Measurements from ENCODE around the gene IL7R. TPM values are rescaled to one million over a fixed set of nuclear protein-coding genes. Genes with fewer than 3 reads are reported as not detected.

The IL7R gene
- total and polyA plus RNA-seq, 10 of the 15 experiments (the other 5 are each of a cell fraction or from before 2014, with no cell fraction given): 0.40 to 21.1 (median 0.85) TPM

DNA sequence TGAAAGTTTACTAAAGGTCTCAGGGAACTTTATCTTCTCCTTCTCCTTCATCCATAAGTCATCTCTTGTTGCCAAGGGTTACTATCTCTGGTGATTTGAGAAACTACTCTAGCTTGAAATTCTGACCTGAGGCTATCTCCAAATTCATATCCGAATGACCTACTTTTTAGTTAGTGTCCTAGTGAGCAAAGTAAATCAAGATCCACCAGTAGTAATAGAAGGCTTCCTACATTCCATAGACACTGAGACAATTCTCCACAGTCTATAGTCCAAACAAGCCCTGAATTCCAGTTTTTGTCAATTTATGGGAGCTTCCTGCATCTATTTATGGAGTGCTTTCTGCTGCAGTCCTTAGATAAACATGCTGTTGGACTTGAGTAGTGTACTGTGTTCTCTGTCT is 5.0 kb downstream of the IL7R start:
- Histone ChIP-seq H3K4me2 (ENCODE audit: control insufficient read depth, insufficient read depth) (no peak overlapping the region), H4K20me1 (ENCODE audit: control insufficient read depth, insufficient read depth) (no peaks in the 10 kb centered on the region), H3K9me3 (replicated peaks; ENCODE audit: control insufficient read depth, insufficient read depth, low read length) (no peaks in the 10 kb centered on the region), H3K27ac (ENCODE audit: control insufficient read depth, insufficient read depth) (no peak overlapping the region), H2AFZ (ENCODE audit: control insufficient read depth, low read depth, low read length) (no peak overlapping the region), H3K9ac (ENCODE audit: control insufficient read depth, insufficient read depth, low read length) (no peak overlapping the region), H3K27me3 (replicated peaks in 1 of 2; ENCODE audit: control insufficient read depth in 2 of 2, insufficient read depth in 2 of 2, low read length in 1 of 2) (no peaks in the 10 kb centered on the region), H3K79me2 (ENCODE audit: control insufficient read depth, insufficient read depth, low read length) (no peaks in the 10 kb centered on the region), H3K4me1 (ENCODE audit: control insufficient read depth, insufficient read depth, low read length) (peaks cover 5% of the 10 kb centered on the region), H3K4me3 (no peak overlapping the region), H3K36me3 (ENCODE audit: control insufficient read depth in 2 of 2, insufficient read depth in 2 of 2, low read length in 1 of 2) (no peaks in the 10 kb centered on the region)
- FAIRE-seq: no peak
- intact Hi-C loops (cut with micrococcal nuclease; ENCODE audit: unreplicated experiment) (loop anchor here (2.0 kb wide), 2 partner anchors 23 to 191 kb away; no protein-coding TSS in a partner anchor), in situ Hi-C loops (cut with MboI) (no loop called here)
- no peak for DNase-seq (ENCODE audit: low read depth, low spot score)
- ChIA-PET RAD21 (ENCODE audit: unreplicated experiment) (interaction anchor here (1.7 to 2.5 kb wide), 3 partner anchors 10 to 43 kb away, joined by 6 to 16 read pairs (median 7); no protein-coding TSS in a partner anchor), CTCF (interaction anchor here (1.1 to 2.5 kb wide), 3 partner anchors 9 to 38 kb away, joined by 6 to 9 read pairs (median 7); no protein-coding TSS in a partner anchor), POLR2A (no interaction called here), SMC1A (ENCODE audit: uncharacterized antibody, unreplicated experiment) (interaction anchor here (1.1 to 15.1 kb wide), 9 partner anchors 8 to 634 kb away, joined by 3 to 238 read pairs (median 7); no protein-coding TSS in a partner anchor)
- no peak for ATAC-seq
- no TSS peak for BruUV-seq (replicated peaks)
- WGBS (ENCODE audit: insufficient coverage, insufficient replicate concordance, low lambda C conversion rate, missing lambda C conversion rate): 100% methylated on average over 1 of the region's 1 CpG
- TF ChIP-seq BHLHE40 (IDR thresholded peaks at IDR 0.05; ENCODE audit: borderline replicate concordance in 1 of 2, low read depth in 2 of 2, low read length in 1 of 2): no peak
- no peak for TF ChIP-seq IRF4 (IDR thresholded peaks at IDR 0.05; ENCODE audit: low read depth, low read length)
- TF ChIP-seq, protein P1, sequence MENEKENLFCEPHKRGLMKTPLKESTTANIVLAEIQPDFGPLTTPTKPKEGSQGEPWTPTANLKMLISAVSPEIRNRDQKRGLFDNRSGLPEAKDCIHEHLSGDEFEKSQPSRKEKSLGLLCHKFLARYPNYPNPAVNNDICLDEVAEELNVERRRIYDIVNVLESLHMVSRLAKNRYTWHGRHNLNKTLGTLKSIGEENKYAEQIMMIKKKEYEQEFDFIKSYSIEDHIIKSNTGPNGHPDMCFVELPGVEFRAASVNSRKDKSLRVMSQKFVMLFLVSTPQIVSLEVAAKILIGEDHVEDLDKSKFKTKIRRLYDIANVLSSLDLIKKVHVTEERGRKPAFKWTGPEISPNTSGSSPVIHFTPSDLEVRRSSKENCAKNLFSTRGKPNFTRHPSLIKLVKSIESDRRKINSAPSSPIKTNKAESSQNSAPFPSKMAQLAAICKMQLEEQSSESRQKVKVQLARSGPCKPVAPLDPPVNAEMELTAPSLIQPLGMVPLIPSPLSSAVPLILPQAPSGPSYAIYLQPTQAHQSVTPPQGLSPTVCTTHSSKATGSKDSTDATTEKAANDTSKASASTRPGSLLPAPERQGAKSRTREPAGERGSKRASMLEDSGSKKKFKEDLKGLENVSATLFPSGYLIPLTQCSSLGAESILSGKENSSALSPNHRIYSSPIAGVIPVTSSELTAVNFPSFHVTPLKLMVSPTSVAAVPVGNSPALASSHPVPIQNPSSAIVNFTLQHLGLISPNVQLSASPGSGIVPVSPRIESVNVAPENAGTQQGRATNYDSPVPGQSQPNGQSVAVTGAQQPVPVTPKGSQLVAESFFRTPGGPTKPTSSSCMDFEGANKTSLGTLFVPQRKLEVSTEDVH (IDR thresholded peaks at IDR 0.05; ENCODE audit: low read depth, partially characterized antibody): no peak
- no peak for TF ChIP-seq POLR2A (IDR thresholded peaks at IDR 0.05; ENCODE audit: low read depth, low read length)
- TF ChIP-seq ASH2L (IDR thresholded peaks at IDR 0.05; ENCODE audit: borderline replicate concordance, low read depth): no peak
- no peak for TF ChIP-seq RB1 (IDR thresholded peaks at IDR 0.05; ENCODE audit: borderline replicate concordance)
- TF ChIP-seq, protein P2, sequence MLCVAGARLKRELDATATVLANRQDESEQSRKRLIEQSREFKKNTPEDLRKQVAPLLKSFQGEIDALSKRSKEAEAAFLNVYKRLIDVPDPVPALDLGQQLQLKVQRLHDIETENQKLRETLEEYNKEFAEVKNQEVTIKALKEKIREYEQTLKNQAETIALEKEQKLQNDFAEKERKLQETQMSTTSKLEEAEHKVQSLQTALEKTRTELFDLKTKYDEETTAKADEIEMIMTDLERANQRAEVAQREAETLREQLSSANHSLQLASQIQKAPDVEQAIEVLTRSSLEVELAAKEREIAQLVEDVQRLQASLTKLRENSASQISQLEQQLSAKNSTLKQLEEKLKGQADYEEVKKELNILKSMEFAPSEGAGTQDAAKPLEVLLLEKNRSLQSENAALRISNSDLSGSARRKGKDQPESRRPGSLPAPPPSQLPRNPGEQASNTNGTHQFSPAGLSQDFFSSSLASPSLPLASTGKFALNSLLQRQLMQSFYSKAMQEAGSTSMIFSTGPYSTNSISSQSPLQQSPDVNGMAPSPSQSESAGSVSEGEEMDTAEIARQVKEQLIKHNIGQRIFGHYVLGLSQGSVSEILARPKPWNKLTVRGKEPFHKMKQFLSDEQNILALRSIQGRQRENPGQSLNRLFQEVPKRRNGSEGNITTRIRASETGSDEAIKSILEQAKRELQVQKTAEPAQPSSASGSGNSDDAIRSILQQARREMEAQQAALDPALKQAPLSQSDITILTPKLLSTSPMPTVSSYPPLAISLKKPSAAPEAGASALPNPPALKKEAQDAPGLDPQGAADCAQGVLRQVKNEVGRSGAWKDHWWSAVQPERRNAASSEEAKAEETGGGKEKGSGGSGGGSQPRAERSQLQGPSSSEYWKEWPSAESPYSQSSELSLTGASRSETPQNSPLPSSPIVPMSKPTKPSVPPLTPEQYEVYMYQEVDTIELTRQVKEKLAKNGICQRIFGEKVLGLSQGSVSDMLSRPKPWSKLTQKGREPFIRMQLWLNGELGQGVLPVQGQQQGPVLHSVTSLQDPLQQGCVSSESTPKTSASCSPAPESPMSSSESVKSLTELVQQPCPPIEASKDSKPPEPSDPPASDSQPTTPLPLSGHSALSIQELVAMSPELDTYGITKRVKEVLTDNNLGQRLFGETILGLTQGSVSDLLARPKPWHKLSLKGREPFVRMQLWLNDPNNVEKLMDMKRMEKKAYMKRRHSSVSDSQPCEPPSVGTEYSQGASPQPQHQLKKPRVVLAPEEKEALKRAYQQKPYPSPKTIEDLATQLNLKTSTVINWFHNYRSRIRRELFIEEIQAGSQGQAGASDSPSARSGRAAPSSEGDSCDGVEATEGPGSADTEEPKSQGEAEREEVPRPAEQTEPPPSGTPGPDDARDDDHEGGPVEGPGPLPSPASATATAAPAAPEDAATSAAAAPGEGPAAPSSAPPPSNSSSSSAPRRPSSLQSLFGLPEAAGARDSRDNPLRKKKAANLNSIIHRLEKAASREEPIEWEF (IDR thresholded peaks at IDR 0.05; ENCODE audit: insufficient replicate concordance, low read depth, low read length): no peak
- TF ChIP-seq CBX3 (IDR thresholded peaks at IDR 0.05; ENCODE audit: borderline replicate concordance, low read depth): no peak
- TF ChIP-seq, protein P3, sequence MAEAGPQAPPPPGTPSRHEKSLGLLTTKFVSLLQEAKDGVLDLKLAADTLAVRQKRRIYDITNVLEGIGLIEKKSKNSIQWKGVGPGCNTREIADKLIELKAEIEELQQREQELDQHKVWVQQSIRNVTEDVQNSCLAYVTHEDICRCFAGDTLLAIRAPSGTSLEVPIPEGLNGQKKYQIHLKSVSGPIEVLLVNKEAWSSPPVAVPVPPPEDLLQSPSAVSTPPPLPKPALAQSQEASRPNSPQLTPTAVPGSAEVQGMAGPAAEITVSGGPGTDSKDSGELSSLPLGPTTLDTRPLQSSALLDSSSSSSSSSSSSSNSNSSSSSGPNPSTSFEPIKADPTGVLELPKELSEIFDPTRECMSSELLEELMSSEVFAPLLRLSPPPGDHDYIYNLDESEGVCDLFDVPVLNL (IDR thresholded peaks at IDR 0.05; ENCODE audit: low read depth, low read length): no peak
- no peak for TF ChIP-seq IKZF2 (IDR thresholded peaks at IDR 0.05)
- TF ChIP-seq TCF12 (IDR thresholded peaks at IDR 0.05; ENCODE audit: low read depth, low read length): no peak

Data from GM12878 (cell line).